H9 (cell line): Measurements from ENCODE around the gene GET4. TPM values are rescaled to one million over a fixed set of nuclear protein-coding genes. Genes with fewer than 3 reads are reported as not detected.

Experiments used
- DNase-seq: peaks from one replicate; pipeline ENCODE4 v3.0.0-alpha.2; 2017
- H2AFZ ChIP-seq: one replicate; pipeline ENCODE4 v1.6.1; 2013; ENCODE audit warnings: mild to moderate bottlenecking, low read length, control low read depth, moderate library complexity
- H2AK5ac ChIP-seq: 2 replicates; pipeline ENCODE4 v1.6.1; 2013; ENCODE audit warnings: low read length, control low read depth, mixed read lengths; ENCODE audit not compliant: insufficient read length
- H2BK120ac ChIP-seq: one replicate; pipeline ENCODE4 v1.6.1; 2013; ENCODE audit warnings: low read depth, mild to moderate bottlenecking, low read length, control low read depth, inconsistent platforms; ENCODE audit not compliant: poor library complexity, severe bottlenecking
- H2BK12ac ChIP-seq: 2 replicates; pipeline ENCODE4 v1.6.1; 2013; ENCODE audit warnings: low read length, control low read depth, mixed read lengths, low read depth; ENCODE audit not compliant: insufficient read length
- H2BK15ac ChIP-seq: 2 replicates; pipeline ENCODE4 v1.6.1; 2013; ENCODE audit warnings: low read depth, low read length, control low read depth
- H2BK20ac ChIP-seq: one replicate; pipeline ENCODE4 v1.6.1; 2013; ENCODE audit warnings: low read depth, mild to moderate bottlenecking, low read length, control low read depth, inconsistent platforms; ENCODE audit not compliant: poor library complexity, severe bottlenecking
- H2BK5ac ChIP-seq: 2 replicates; pipeline ENCODE4 v1.6.1; 2013; ENCODE audit warnings: low read length, control low read depth, mixed read lengths; ENCODE audit not compliant: insufficient read length
- H3K14ac ChIP-seq: 2 replicates; pipeline ENCODE4 v1.6.1; 2013; ENCODE audit warnings: low read length, control low read depth; ENCODE audit not compliant: insufficient read depth
- H3K18ac ChIP-seq: 2 replicates; pipeline ENCODE4 v1.6.1; 2013; ENCODE audit warnings: low read depth, mild to moderate bottlenecking, mixed read lengths, low read length, control low read depth; ENCODE audit not compliant: insufficient read length
- H3K23ac ChIP-seq: 2 replicates; pipeline ENCODE4 v1.6.1; 2013; ENCODE audit warnings: low read length, control low read depth, mixed read lengths, low read depth; ENCODE audit not compliant: insufficient read length
- H3K23me2 ChIP-seq: 2 replicates; pipeline ENCODE4 v1.6.1; 2013; ENCODE audit warnings: low read depth, mild to moderate bottlenecking, mixed read lengths, low read length, control low read depth; ENCODE audit not compliant: insufficient read length, poor library complexity, severe bottlenecking
- H3K27ac ChIP-seq: 2 replicates; pipeline ENCODE4 v1.5.1; 2013; ENCODE audit warnings: low read length, control low read depth, mixed read lengths, low read depth; ENCODE audit not compliant: insufficient read length
- H3K27me3 ChIP-seq: 2 replicates; pipeline ENCODE4 v1.6.1; 2013; ENCODE audit warnings: low read length, control low read depth, inconsistent platforms; ENCODE audit not compliant: insufficient read depth
- H3K4ac ChIP-seq: 2 replicates; pipeline ENCODE4 v1.6.1; 2013; ENCODE audit warnings: low read depth, mild to moderate bottlenecking, control low read depth, inconsistent platforms, low read length, moderate library complexity
- H3K4me1 ChIP-seq: 2 replicates; pipeline ENCODE4 v1.6.1; 2013; ENCODE audit warnings: low read length, control low read depth, inconsistent platforms; ENCODE audit not compliant: insufficient read depth
- H3K4me2 ChIP-seq: 2 replicates; pipeline ENCODE4 v1.6.1; 2013; ENCODE audit warnings: low read length, control low read depth, mixed read lengths; ENCODE audit not compliant: insufficient read length, insufficient read depth
- H3K56ac ChIP-seq: 2 replicates; pipeline ENCODE4 v1.6.1; 2013; ENCODE audit warnings: low read depth, mild to moderate bottlenecking, mixed read lengths, low read length, control low read depth; ENCODE audit not compliant: insufficient read length
- H3K79me1 ChIP-seq: 2 replicates; pipeline ENCODE4 v1.6.1; 2013; ENCODE audit warnings: low read depth, mild to moderate bottlenecking, moderate library complexity, low read length, control low read depth, inconsistent platforms; ENCODE audit not compliant: insufficient read depth, poor library complexity, severe bottlenecking
- H3K79me2 ChIP-seq: 2 replicates; pipeline ENCODE4 v1.6.1; 2013; ENCODE audit warnings: low read length, control low read depth, inconsistent platforms; ENCODE audit not compliant: insufficient read depth
- H3K9ac ChIP-seq: 2 replicates; pipeline ENCODE4 v1.6.1; 2013; ENCODE audit warnings: low read length, control low read depth, mixed read lengths; ENCODE audit not compliant: insufficient read length; ENCODE audit errors: extremely low read depth
- H3K9me3 ChIP-seq: one replicate; pipeline ENCODE4 v1.6.1; 2013; ENCODE audit warnings: low read depth, low read length, inconsistent platforms; ENCODE audit not compliant: control insufficient read depth
- H3T11ph ChIP-seq: one replicate; pipeline ENCODE4 v1.6.1; 2013; ENCODE audit warnings: mild to moderate bottlenecking, low read length, control low read depth, inconsistent platforms
- H4K20me1 ChIP-seq: one replicate; pipeline ENCODE4 v1.6.1; 2013; ENCODE audit not compliant: control insufficient read depth, insufficient read length, insufficient read depth
- H4K5ac ChIP-seq: 2 replicates; pipeline ENCODE4 v1.6.1; 2013; ENCODE audit warnings: low read depth, mild to moderate bottlenecking, mixed read lengths, low read length, control low read depth; ENCODE audit not compliant: insufficient read length
- H4K8ac ChIP-seq: replicated peaks from 2 replicates; pipeline ENCODE4 v1.6.1; 2013; ENCODE audit warnings: low read length, control low read depth, mixed read lengths, low read depth; ENCODE audit not compliant: insufficient read length
- H4K91ac ChIP-seq: 2 replicates; pipeline ENCODE4 v1.6.1; 2013; ENCODE audit warnings: low read depth, mild to moderate bottlenecking, moderate library complexity, mixed read lengths, low read length, control low read depth; ENCODE audit not compliant: insufficient read length
- H3K27ac Mint-ChIP-seq, 3 experiments: 2 replicates in 2 of 3; 3 replicates in 1 of 3; pipeline ENCODE4 v1.8.0; 2020 to 2021; ENCODE audit warnings: mixed read lengths in 3 of 3, mild to moderate bottlenecking in 1 of 3, moderate library complexity in 1 of 3
- H3K27me3 Mint-ChIP-seq: 2 replicates; pipeline ENCODE4 v1.8.0; 2021; ENCODE audit warnings: low read depth, mild to moderate bottlenecking, moderate library complexity, mixed read lengths
- H3K36me3 Mint-ChIP-seq, 3 experiments: 2 replicates in 2 of 3; 3 replicates in 1 of 3; pipeline ENCODE4 v1.8.0; 2020 to 2021; ENCODE audit warnings: low read depth in 3 of 3, mixed read lengths in 3 of 3; ENCODE audit not compliant: insufficient read depth in 1 of 3
- H3K4me1 Mint-ChIP-seq, 2 experiments: 2 replicates each; pipeline ENCODE4 v1.8.0; 2020; ENCODE audit warnings: mixed read lengths in 2 of 2
- H3K4me3 Mint-ChIP-seq, 2 experiments: 2 replicates in 1 of 2; 3 replicates in 1 of 2; pipeline ENCODE4 v1.8.0; 2020 to 2021; ENCODE audit warnings: mild to moderate bottlenecking in 2 of 2, mixed read lengths in 2 of 2, moderate library complexity in 1 of 2
- H3K9me3 Mint-ChIP-seq, 2 experiments: 2 replicates in 1 of 2; 3 replicates in 1 of 2; pipeline ENCODE4 v1.8.0; 2020; ENCODE audit warnings: mild to moderate bottlenecking in 2 of 2, mixed read lengths in 2 of 2, moderate library complexity in 1 of 2
- WGBS: extraction: QIAGEN DNeasy Blood & Tissue Kit; methylation state at CpG from one replicate; pipeline ENCODE4 v1.1.7; 2013; ENCODE audit warnings: missing lambda C conversion rate, low lambda C conversion rate, mixed read lengths; ENCODE audit not compliant: insufficient read length; ENCODE audit errors: extremely low coverage; 5-methylcytosine and 5-hydroxymethylcytosine counted together
- total RNA-seq: library from RNA; stranded (reverse); gene quantifications from 2 replicates; pipeline ENCODE4 v1.2.1, GENCODE V29; 2021
- TF ChIP-seq, protein P1 (sequence below): fragments of 200-600 bp; sonication (generic); conservative IDR thresholded peaks from 3 replicates; pipeline ENCODE4 v1.8.0; 2021; ENCODE audit warnings: antibody characterized with exemption, mild to moderate bottlenecking

GET4 gene
- total RNA-seq, 1 experiment from 2014 or later, result 70.2 TPM

GRCh38 chr7:906776-907157 is 30.4 kb downstream of the GET4 start:
- Histone ChIP-seq H3K23ac (no peak overlapping the region), H4K8ac (no peak overlapping the region), H2BK12ac (no peak overlapping the region), H2BK20ac (no peak overlapping the region), H3K14ac (no peak overlapping the region), H3K18ac (no peak overlapping the region), H2BK15ac (no peak overlapping the region), H3K9ac (no peak overlapping the region), H3K79me2 (no peaks in the 10 kb centered on the region), H2BK120ac (no peak overlapping the region), H4K91ac (no peak overlapping the region), H2AK5ac (no peak overlapping the region), H4K5ac (no peak overlapping the region), H3K23me2 (peaks cover 3% of the 10 kb centered on the region), H2BK5ac (no peak overlapping the region), H2AFZ (no peak overlapping the region), H3K4me1 (no peaks in the 10 kb centered on the region; the same call in 1 of the 2 replicates), H3K27ac (no peak overlapping the region), H3K56ac (no peak overlapping the region), H3K79me1 (no peaks in the 10 kb centered on the region), H3T11ph (no peak overlapping the region), H4K20me1 (no peaks in the 10 kb centered on the region), H3K4ac (no peak overlapping the region), H3K27me3 (no peaks in the 10 kb centered on the region; the same call in 1 of the 2 replicates), H3K9me3 (no peaks in the 10 kb centered on the region), H3K4me2 (no peak overlapping the region)
- TF ChIP-seq, protein P1, sequence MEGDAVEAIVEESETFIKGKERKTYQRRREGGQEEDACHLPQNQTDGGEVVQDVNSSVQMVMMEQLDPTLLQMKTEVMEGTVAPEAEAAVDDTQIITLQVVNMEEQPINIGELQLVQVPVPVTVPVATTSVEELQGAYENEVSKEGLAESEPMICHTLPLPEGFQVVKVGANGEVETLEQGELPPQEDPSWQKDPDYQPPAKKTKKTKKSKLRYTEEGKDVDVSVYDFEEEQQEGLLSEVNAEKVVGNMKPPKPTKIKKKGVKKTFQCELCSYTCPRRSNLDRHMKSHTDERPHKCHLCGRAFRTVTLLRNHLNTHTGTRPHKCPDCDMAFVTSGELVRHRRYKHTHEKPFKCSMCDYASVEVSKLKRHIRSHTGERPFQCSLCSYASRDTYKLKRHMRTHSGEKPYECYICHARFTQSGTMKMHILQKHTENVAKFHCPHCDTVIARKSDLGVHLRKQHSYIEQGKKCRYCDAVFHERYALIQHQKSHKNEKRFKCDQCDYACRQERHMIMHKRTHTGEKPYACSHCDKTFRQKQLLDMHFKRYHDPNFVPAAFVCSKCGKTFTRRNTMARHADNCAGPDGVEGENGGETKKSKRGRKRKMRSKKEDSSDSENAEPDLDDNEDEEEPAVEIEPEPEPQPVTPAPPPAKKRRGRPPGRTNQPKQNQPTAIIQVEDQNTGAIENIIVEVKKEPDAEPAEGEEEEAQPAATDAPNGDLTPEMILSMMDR, result no peak
- Mint-ChIP-seq H3K4me1 (0 out of 4 replicates have a peak, but pooled peaks cover 0 to 5% of the 10 kb centered on the region in 2 experiments), H3K36me3 (no peaks in the 10 kb centered on the region), H3K4me3 (no peak overlapping the region), H3K9me3 (no peaks in the 10 kb centered on the region; a peak in 1 of 5 replicates), H3K27ac (no peak overlapping the region), H3K27me3 (peaks cover 31% of the 10 kb centered on the region)
- DNase-seq, result no peak
- no CpG with 5 or more reads among the region's 10 CpGs for WGBS
